AG09319 (cell line): Measurements from ENCODE around the gene KCNAB2.

Experiments
- DNase-seq: peaks from one replicate; pipeline ENCODE4 v3.0.0-alpha.2; 2010; ENCODE audit warnings: low read depth; ENCODE audit errors: extremely low read depth
- TF ChIP-seq, protein P1 (sequence below): IDR thresholded peaks from 2 replicates; pipeline ENCODE4 v1.5.1; 2011; ENCODE audit warnings: low read depth, mild to moderate bottlenecking, inconsistent platforms, low read length, moderate library complexity

The KCNAB2 gene

DNA sequence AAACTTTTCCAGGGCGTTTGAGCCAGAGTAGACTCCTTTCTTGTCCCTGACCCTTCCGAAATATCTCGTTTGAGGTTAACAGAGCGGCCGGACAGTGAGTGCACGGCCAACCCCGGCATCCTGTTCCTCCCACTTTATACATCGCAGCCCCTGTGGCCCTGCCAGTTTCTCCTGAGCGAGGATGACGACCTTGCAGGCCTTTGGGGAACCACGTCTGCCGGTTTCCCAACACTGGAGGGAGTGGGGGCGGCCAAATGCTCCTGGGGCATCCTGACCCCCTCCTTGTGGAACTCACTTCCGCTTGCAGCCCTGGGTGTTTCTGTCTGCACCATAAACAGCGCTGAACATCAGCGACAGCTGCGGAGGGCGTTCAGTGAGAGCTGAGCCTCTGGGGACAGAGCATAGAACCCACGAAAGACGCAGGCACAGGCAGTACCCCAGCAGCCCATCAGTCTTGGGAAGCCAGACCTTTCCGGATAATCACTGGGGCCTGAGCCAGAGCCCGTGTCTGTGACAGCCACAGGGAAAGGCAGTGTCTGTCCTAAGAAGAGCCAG lies 4.8 kb upstream of the KCNAB2 start:
- TF ChIP-seq, protein P1, sequence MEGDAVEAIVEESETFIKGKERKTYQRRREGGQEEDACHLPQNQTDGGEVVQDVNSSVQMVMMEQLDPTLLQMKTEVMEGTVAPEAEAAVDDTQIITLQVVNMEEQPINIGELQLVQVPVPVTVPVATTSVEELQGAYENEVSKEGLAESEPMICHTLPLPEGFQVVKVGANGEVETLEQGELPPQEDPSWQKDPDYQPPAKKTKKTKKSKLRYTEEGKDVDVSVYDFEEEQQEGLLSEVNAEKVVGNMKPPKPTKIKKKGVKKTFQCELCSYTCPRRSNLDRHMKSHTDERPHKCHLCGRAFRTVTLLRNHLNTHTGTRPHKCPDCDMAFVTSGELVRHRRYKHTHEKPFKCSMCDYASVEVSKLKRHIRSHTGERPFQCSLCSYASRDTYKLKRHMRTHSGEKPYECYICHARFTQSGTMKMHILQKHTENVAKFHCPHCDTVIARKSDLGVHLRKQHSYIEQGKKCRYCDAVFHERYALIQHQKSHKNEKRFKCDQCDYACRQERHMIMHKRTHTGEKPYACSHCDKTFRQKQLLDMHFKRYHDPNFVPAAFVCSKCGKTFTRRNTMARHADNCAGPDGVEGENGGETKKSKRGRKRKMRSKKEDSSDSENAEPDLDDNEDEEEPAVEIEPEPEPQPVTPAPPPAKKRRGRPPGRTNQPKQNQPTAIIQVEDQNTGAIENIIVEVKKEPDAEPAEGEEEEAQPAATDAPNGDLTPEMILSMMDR = no peak
- DNase-seq = no peak

DNA sequence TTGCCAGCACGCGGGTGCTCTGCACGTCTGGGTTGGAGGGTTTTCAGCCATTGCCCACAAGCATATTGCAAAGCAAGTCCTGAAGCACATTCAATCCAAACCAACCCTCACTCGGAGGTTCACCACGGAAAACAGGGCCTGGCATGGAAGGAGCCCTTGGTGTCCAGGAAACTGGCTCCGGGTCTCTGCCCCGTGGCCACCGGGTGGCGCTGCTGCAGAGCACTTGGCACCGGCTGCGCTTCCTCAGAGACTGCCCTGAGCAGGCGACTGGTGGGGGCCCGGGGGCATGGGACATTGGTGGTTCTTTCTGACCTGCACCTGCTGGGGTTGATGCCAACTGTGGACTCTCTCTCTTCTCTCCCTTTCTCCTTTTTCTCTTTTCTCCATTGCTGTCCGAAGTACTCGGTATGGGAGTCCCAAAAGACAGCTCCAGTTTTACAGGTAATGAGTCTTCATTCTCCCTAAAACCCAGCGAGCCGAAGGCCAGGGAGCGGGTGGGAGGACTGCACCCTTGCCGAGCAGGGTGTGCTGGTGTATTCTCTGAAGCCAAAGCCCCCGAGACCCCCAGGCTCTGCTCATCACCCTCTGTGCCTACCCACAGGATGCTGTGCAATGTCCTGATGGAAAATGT lies 4.1 kb upstream of the KCNAB2 start:
- no peak for DNase-seq
- TF ChIP-seq, protein P1 = peak; percentile 60

DNA sequence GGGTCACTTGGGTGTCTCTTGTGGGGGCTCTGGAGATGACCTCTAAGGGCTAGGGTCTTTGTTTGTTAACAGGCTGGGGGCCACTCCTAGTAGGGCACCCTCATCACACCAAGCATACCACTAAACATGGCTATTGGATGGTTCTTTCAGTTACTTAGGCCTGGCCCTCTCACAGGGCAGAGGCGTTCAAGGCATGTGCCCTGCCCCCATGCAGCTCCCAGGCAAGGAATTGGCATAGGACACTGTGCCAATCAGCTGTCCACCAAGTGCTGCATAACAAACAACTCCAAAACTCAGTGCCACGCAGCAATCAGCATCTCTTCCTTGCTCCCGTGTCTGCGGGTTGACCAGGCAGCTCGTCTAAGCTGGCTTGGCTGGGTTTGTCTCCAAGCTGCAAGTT lies 2.1 kb upstream of the KCNAB2 start:
- TF ChIP-seq, protein P1 = no peak
- no peak for DNase-seq

DNA sequence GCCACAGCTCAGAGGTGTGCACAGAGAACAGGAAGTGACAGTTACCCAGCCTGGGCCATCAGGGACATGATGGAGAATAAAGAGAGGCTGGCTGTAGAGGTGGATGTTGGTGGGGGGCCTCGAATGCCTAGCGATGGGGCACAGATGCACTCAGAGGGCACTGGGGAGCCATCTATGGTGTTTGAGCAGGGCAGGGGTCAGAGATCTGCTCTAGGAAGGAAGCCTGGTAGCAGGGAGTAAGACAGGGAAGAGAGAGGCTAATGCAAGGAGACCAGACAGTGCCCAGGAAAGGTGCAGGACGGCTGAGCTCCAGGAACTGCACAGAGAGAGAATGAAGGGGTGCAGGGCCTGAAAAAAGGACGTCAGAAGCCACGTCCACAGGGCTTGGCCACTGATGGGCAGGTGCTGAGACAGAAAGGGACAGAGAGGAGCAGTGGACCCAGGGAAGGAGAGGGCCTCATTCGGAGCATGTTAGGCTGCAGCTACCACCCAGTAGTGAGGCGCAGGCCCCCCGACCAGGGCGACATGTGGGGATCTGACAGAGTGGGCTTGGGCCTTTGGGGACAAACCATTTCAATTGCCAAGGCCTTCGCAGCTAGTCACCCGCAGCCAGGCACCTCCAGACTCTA lies 1.1 kb upstream of the KCNAB2 start:
- DNase-seq = no peak
- TF ChIP-seq, protein P1 = no peak

DNA sequence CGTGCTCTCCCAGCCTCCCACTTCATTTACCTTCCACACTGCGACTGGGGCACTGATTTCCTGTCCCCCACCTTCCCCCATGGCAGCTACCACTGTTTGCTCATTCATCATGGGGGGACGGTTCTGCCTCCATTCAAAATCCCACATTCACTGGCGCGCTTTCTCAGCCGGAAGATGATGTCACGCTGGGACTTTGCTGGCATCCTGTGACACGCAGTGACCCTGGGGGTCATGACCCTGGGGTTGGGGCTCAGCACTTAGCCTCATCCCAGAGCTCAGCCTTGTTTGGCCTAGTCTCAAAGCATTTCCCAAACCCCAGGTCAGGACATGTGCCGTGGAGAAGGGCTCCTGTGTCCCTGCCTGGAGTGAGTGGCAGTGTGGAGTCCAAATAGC lies 582 bp upstream of the KCNAB2 start:
- DNase-seq = no peak
- TF ChIP-seq, protein P1 = no peak

DNA sequence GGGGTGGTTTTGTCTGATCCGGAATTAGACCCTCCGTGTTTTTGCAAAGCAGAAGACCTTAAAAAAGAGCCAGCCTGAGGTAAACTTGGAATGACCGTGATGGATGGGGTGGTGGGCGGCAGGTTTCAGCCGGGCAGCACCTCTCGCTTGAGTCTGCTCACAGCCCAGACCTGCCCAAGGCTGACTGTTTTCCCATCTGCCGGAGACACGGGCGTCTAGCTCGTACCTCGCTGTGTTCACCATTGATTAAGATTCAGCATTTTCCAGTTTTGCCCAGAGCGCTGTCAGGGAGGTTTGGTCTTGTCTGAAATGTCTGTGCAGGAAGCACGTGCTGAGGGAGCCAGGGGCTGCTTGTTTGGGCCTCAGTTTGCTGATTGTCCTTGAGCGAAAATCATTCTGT lies 591 bp downstream of the KCNAB2 start:
- TF ChIP-seq, protein P1 = no peak
- DNase-seq = no peak

DNA sequence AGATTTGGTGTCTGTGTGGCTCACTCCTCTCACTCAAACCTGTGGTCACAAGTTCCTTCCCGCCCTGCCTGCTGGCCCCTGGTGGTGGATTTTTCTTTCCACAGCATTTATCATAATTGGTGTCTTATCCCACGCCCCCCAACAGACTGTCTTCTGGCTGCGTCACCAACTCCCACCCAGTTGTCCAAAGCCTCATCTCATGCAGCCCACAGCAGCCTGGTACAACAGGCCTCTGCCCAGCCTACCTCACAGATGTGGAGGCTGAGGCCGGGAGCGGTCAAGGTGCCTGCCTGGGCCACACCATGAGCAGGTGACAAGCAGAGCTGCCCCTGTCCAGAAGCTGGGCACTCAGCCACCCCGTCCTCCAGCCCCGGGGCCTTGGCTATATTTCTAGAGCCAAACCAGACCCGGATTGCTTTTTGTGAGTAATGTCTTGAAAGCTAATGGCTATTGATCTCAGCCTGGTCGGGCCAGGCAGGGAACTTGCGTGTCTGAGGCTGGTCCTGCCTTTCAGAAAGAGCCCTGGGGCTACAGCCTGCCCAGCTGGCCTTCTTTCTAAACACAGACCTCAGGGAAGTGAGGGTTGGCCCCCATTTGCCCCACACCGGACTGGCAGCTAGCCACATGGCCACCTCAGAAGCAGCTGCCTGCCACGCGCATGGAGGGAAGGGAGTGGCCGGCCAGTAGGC lies 2.6 kb downstream of the KCNAB2 start:
- TF ChIP-seq, protein P1 = no peak
- no peak for DNase-seq
